ENCODE measurements around the gene CACNA1I.

CACNA1I gene

GRCh38 chr22:39666926-39667325 lies 96.4 kb downstream of the CACNA1I start:
- no peak for DNase-seq
- no peak for ATAC-seq (replicated peaks)
- Mint-ChIP-seq H3K4me3 (no peak overlapping the region), H3K36me3 (peaks cover 2 to 4% of the 10 kb centered on the region in 2 donors), H3K9me3 (peaks cover 9 to 13% of the 10 kb centered on the region in 2 donors), H3K27ac (no peak overlapping the region), H3K27me3 (peaks cover 59 to 63% of the 10 kb centered on the region in 2 donors), H3K4me1 (peaks cover 20 to 28% of the 10 kb centered on the region in 2 donors)

DNA sequence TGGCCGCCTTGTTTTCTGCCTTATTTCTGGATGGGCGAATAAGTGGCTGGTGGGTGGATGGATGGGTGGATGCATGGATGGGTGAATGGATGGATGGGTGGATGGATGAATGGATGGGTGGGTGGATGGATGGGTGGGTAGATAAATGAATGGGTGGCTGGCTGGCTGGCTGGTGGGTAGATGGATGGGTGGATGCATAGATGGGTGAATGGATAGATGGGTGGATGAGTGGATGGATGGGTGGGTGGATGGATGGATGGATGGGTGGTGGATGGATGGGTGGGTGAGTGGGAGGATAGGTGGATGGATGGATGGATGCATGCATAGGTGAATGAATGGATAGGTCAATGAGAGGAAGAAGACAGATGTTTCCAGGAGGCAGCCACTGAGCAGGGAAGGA lies 98.9 kb downstream of the CACNA1I start:
- peaks cover 43 to 49% of the 10 kb centered on the region in 2 donors for H3K27me3 Mint-ChIP-seq

GRCh38 chr22:39671936-39672335 lies 101.4 kb downstream of the CACNA1I start:
- Mint-ChIP-seq H3K27ac (no peak overlapping the region), H3K4me3 (no peak overlapping the region)
- ATAC-seq (replicated peaks): no peak

More for the DNA sequence above, 98.9 kb downstream of the CACNA1I start:
- DNase-seq: no peak
- no peak for ATAC-seq (replicated peaks)
- H3K4me3 Mint-ChIP-seq: no peak overlapping the region
- peaks cover 6 to 10% of the 10 kb centered on the region in 2 donors for H3K36me3 Mint-ChIP-seq
- no peak overlapping the region for H3K27ac Mint-ChIP-seq
- peaks cover 6 to 7% of the 10 kb centered on the region in 2 donors for H3K4me1 Mint-ChIP-seq
- H3K9me3 Mint-ChIP-seq: peaks cover 20 to 24% of the 10 kb centered on the region in 2 donors

DNA sequence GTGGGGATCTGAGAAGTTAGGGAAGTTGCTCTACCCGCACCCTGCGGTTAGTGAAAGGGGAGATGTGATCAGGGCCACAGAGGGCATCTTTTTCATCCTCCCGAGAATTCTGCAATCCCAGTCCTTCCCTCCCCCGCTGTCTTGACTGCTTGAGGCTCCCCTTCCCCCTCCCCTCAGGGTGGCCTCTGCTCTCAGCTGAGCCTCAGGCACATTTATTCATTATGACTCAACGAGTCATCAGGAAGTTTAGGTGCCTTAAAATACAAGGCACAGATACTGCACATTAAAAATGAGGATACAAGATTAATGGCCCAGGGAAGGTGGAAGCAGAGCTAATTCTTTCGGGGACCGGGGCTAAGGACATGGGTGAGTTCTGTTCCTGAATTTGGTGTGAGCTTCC lies 104.0 kb downstream of the CACNA1I start:
- H3K27me3 Mint-ChIP-seq: peaks cover 28 to 30% of the 10 kb centered on the region in 2 donors
- H3K4me3 Mint-ChIP-seq: no peak overlapping the region
- H3K27ac Mint-ChIP-seq: no peak overlapping the region
- ATAC-seq (replicated peaks): no peak
- H3K9me3 Mint-ChIP-seq: peaks cover 19 to 24% of the 10 kb centered on the region in 2 donors
- DNase-seq: no peak
- H3K4me1 Mint-ChIP-seq: no peaks in the 10 kb centered on the region
- H3K36me3 Mint-ChIP-seq: peaks cover 6 to 10% of the 10 kb centered on the region in 2 donors

More at GRCh38 chr22:39671936-39672335, 101.4 kb downstream of the CACNA1I start:
- Mint-ChIP-seq H3K27me3 (peaks cover 42 to 44% of the 10 kb centered on the region in 2 donors), H3K36me3 (peaks cover 6 to 10% of the 10 kb centered on the region in 2 donors), H3K9me3 (peaks cover 20 to 24% of the 10 kb centered on the region in 2 donors), H3K4me1 (peaks cover 0 to 2% of the 10 kb centered on the region in 2 donors)
- DNase-seq: no peak

DNA sequence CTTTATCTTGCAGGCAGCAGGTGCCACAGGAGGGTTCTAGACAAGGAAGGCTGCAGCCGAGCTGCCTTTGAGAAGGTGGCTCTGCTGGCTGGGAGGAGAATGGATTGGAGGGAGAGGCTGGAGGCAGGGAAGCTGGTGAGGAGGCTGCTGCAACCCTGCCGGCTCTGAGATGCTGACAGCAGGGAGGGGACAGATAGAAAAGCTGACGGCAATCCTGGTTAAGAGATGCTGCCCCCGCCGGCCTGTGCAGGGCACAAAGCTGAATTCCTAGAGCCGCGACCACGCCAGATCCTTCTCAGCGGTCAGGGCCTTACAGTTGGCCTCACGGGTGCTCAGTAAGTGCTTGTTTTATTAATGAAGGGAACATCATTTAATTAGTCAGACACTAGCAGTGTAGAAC lies 105.4 kb downstream of the CACNA1I start:
- Mint-ChIP-seq H3K4me3 (no peak overlapping the region), H3K4me1 (no peaks in the 10 kb centered on the region), H3K27me3 (peaks cover 18% of the 10 kb centered on the region in 2 donors), H3K27ac (no peak overlapping the region), H3K9me3 (peaks cover 16 to 19% of the 10 kb centered on the region in 2 donors), H3K36me3 (peaks cover 6 to 10% of the 10 kb centered on the region in 2 donors)
- ATAC-seq (replicated peaks): no peak
- no peak for DNase-seq

DNA sequence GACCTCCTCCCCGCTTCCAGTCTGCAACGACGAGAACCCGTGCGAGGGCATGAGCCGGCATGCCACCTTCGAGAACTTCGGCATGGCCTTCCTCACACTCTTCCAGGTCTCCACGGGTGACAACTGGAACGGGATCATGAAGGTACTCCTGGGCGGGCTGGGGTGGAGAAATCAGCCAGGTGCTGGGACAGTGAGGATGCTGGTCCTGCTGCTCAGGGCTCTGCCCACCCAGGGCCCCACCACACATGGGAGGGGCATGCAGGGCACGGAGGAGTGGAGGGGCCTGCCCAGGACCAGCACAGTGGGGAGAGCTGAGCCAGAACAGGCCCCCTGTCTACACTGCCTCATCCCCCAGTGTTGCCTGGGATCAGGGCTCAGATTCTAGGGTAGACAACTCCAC lies 107.4 kb downstream of the CACNA1I start:
- H3K4me1 Mint-ChIP-seq: no peaks in the 10 kb centered on the region
- H3K36me3 Mint-ChIP-seq: peaks cover 6% of the 10 kb centered on the region in 2 donors

GRCh38 chr22:39678862-39679490 lies 108.4 kb downstream of the CACNA1I start:
- no peak for DNase-seq
- Mint-ChIP-seq H3K4me1 (peaks cover 0 to 2% of the 10 kb centered on the region in 2 donors), H3K4me3 (no peak overlapping the region), H3K27ac (no peak overlapping the region), H3K9me3 (no peaks in the 10 kb centered on the region), H3K27me3 (peaks cover 22 to 45% of the 10 kb centered on the region in 2 donors), H3K36me3 (no peaks in the 10 kb centered on the region)
- ATAC-seq (replicated peaks): no peak

More for the DNA sequence above, 107.4 kb downstream of the CACNA1I start:
- Mint-ChIP-seq H3K27ac (no peak overlapping the region), H3K4me3 (no peak overlapping the region), H3K9me3 (peaks cover 4 to 7% of the 10 kb centered on the region in 2 donors), H3K27me3 (peaks cover 20 to 37% of the 10 kb centered on the region in 2 donors)
- no peak for ATAC-seq (replicated peaks)
- no peak for DNase-seq

DNA sequence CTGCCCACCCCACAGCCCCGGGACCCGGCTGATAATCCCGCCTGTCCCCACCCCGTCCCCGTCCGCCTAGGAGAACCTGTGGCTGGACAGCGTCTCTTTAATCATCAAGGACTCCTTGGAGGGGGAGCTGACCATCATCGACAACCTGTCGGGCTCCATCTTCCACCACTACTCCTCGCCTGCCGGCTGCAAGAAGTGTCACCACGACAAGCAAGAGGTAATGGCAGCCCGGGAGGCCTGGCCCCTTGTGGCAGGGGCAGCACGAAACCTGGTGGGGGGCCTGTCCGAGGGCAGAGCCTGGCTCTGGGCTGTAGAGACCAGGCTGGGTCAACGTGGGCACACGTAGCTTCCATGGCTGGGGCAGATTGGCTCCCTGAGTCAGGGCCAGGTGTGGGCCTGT lies 109.1 kb downstream of the CACNA1I start:
- DNase-seq (no peak), ATAC-seq (replicated peaks) (no peak)
- Mint-ChIP-seq H3K9me3 (no peaks in the 10 kb centered on the region), H3K27ac (no peak overlapping the region), H3K4me1 (peaks cover 0 to 7% of the 10 kb centered on the region in 2 donors), H3K4me3 (no peak overlapping the region), H3K36me3 (no peaks in the 10 kb centered on the region), H3K27me3 (peaks cover 26 to 49% of the 10 kb centered on the region in 2 donors)

DNA sequence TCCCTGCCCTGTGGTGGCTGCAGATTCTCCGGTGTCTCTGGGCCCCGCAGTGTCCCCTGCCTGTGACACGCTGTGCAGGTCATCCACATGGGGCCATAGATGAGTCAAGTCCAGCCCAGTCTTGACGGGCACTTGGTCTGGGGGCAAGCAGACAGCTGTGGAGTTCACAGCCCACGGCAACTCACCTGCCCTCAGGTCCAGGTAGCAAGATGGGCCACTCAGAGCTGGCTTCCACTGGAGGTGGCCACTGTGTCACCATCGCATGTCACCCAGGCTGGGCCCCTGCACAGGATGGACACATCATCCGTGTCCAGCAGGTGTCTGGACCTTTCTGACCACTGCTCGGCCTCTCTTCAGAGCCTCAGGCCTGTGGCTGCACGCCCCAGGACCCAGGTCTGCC lies 109.9 kb downstream of the CACNA1I start:
- no peaks in the 10 kb centered on the region for H3K9me3 Mint-ChIP-seq
- H3K27ac Mint-ChIP-seq: no peak overlapping the region
- ATAC-seq (replicated peaks) (no peak), DNase-seq (no peak)
- peaks cover 2 to 12% of the 10 kb centered on the region in 2 donors for H3K4me1 Mint-ChIP-seq
- peaks cover 29 to 51% of the 10 kb centered on the region in 2 donors for H3K27me3 Mint-ChIP-seq
- H3K36me3 Mint-ChIP-seq: no peaks in the 10 kb centered on the region
- H3K4me3 Mint-ChIP-seq: no peak overlapping the region

GRCh38 chr22:39681038-39681861 lies 110.7 kb downstream of the CACNA1I start:
- Mint-ChIP-seq H3K27me3 (peaks cover 22 to 45% of the 10 kb centered on the region in 2 donors), H3K4me3 (no peak overlapping the region), H3K9me3 (no peaks in the 10 kb centered on the region), H3K36me3 (no peaks in the 10 kb centered on the region), H3K4me1 (peaks cover 2 to 12% of the 10 kb centered on the region in 2 donors), H3K27ac (peak overlapping the region; percentile 31)
- DNase-seq (no peak), ATAC-seq (replicated peaks) (no peak)

DNA sequence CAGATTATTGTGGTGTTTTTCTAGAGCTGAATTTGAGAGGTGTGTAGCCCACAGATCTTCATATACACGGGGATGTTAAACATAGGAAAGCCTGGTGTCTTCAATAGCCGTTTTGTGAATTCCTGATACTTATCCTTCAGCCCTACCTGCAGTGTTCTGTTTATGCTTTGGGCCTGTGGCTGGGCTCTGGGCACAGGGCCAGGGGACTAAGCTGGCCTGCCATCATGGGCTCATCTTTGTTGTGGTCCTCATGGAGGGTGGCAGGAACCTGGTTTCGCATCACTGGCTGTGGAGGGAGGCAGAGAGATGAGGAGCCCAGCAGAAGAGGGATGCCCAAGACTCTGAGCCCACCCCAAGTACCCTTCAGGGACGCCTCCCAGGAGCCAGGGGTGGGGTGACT lies 112.4 kb downstream of the CACNA1I start:
- peaks cover 0 to 2% of the 10 kb centered on the region in 2 donors for H3K36me3 Mint-ChIP-seq
- no peak overlapping the region for H3K4me3 Mint-ChIP-seq
- DNase-seq: no peak
- peaks cover 2 to 12% of the 10 kb centered on the region in 2 donors for H3K4me1 Mint-ChIP-seq
- no peak overlapping the region for H3K27ac Mint-ChIP-seq
- no peaks in the 10 kb centered on the region for H3K9me3 Mint-ChIP-seq
- H3K27me3 Mint-ChIP-seq: peaks cover 37 to 62% of the 10 kb centered on the region in 2 donors
- ATAC-seq (replicated peaks): no peak

GRCh38 chr22:39683639-39684038 lies 113.1 kb downstream of the CACNA1I start:
- Mint-ChIP-seq H3K9me3 (no peaks in the 10 kb centered on the region), H3K27ac (no peak overlapping the region), H3K36me3 (peaks cover 0 to 2% of the 10 kb centered on the region in 2 donors), H3K4me1 (peaks cover 2 to 12% of the 10 kb centered on the region in 2 donors), H3K27me3 (peaks cover 43 to 68% of the 10 kb centered on the region in 2 donors), H3K4me3 (no peak overlapping the region)
- no peak for ATAC-seq (replicated peaks)
- DNase-seq: no peak

DNA sequence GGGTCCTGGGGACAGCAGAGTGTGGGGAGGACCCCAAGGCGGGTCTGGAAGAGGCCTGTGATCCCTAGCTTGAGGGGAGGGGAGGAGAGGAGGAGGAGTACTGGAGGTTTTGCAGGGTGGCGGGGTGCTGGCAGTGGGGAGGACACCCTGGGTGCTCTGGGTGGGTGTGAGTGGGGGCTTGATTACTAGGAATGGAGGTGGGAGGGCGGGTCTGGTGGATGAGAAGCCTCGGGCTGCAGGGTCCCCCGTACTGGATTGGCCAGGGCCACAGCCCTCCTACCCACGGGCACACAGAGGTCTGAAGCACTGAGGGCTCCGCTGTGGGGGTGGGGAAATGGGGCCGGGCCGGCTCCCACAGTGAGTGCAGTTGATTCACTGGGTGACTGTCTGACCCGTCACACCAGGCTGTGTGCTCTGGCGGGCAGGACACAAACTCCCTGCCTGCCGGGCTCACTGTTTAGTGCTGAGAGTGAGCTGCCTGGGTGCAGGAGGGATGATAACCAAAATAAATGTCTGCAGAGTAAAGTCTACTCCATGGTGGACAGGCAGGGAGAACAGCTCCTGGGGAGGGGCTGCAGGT lies 114.2 kb downstream of the CACNA1I start:
- Mint-ChIP-seq H3K27ac (no peak overlapping the region), H3K27me3 (peaks cover 51 to 80% of the 10 kb centered on the region in 2 donors), H3K9me3 (no peaks in the 10 kb centered on the region), H3K4me3 (peak overlapping the region; percentile 67 to 71), H3K4me1 (peaks cover 2 to 12% of the 10 kb centered on the region in 2 donors), H3K36me3 (peaks cover 0 to 2% of the 10 kb centered on the region in 2 donors)
- ATAC-seq (replicated peaks) (no peak), DNase-seq (no peak)
